SIG-M5 treated with dmso at 0.1 percent for 504 hours (cell line): ENCODE results near the gene PUSL1.

Experiments
- DNase-seq: peaks from one replicate; lab custom pipeline; 2025; ENCODE audit not compliant: unreplicated experiment; lab: John Stamatoyannopoulos, UW

PUSL1 gene

GRCh38 chr1:1279028-1279427 is 29.4 kb upstream of the PUSL1 start:
- no peak for DNase-seq

GRCh38 chr1:1280782-1281481 is 27.5 kb upstream of the PUSL1 start:
- DNase-seq, result no peak

GRCh38 chr1:1281533-1282321 is 26.7 kb upstream of the PUSL1 start:
- no peak for DNase-seq

GRCh38 chr1:1282998-1283397 is 25.4 kb upstream of the PUSL1 start:
- DNase-seq, result no peak

GRCh38 chr1:1283821-1284220 is 24.6 kb upstream of the PUSL1 start:
- DNase-seq, result no peak

- DNase-seq, result no peak
Observed at GRCh38 chr1:1284221-1285101, 23.9 kb upstream of the PUSL1 start.

- no peak for DNase-seq
Observed at GRCh38 chr1:1285102-1285571, 23.3 kb upstream of the PUSL1 start.

GRCh38 chr1:1285611-1286311 is 22.6 kb upstream of the PUSL1 start:
- no peak for DNase-seq

- no peak for DNase-seq
Observed at GRCh38 chr1:1286313-1287261, 21.8 kb upstream of the PUSL1 start.

GRCh38 chr1:1287288-1288110 is 20.9 kb upstream of the PUSL1 start:
- DNase-seq, result no peak

- DNase-seq, result peak; percentile 22
Observed at GRCh38 chr1:1290238-1290731, 18.1 kb upstream of the PUSL1 start.

GRCh38 chr1:1291023-1291528 is 17.3 kb upstream of the PUSL1 start:
- no peak for DNase-seq

- DNase-seq, result peak; percentile 49
Observed at GRCh38 chr1:1291548-1292441, 16.6 kb upstream of the PUSL1 start.

GRCh38 chr1:1292442-1292779 is 16.0 kb upstream of the PUSL1 start:
- DNase-seq, result no peak

- no peak for DNase-seq
Observed at GRCh38 chr1:1292851-1293250, 15.5 kb upstream of the PUSL1 start.

- no peak for DNase-seq
Observed at GRCh38 chr1:1293263-1294249, 14.8 kb upstream of the PUSL1 start.
